Dendritic cell treated with granulocyte-macrophage colony-stimulating factor and Interleukin-4, amounts not matched to agents 40 ng/mL and 50 ng/mL, for 4 days (primary cell): Measurements from ENCODE around the gene FAH.

ENCODE experiments used
- H3K27ac Mint-ChIP-seq: one replicate; pipeline ENCODE4 v1.8.0; 2022; ENCODE audit warnings: mild to moderate bottlenecking, mixed read lengths
- H3K27me3 Mint-ChIP-seq: one replicate; pipeline ENCODE4 v1.8.0; 2022; ENCODE audit warnings: mild to moderate bottlenecking, mixed read lengths
- H3K36me3 Mint-ChIP-seq: one replicate; pipeline ENCODE4 v1.8.0; 2022; ENCODE audit warnings: low read depth, mixed read lengths
- H3K4me1 Mint-ChIP-seq: one replicate; pipeline ENCODE4 v1.8.0; 2022; ENCODE audit warnings: low read depth, mixed read lengths
- H3K4me3 Mint-ChIP-seq: one replicate; pipeline ENCODE4 v1.8.0; 2022; ENCODE audit warnings: mild to moderate bottlenecking, moderate library complexity, mixed read lengths
- H3K9me3 Mint-ChIP-seq: one replicate; pipeline ENCODE4 v1.8.0; 2022; ENCODE audit warnings: mixed read lengths
- intact Hi-C: fragments of 100-400 bp; cut with micrococcal nuclease; formaldehyde crosslinking; loops from one replicate; pipeline ENCODE4 v1.15.0; 2022

FAH gene

DNA sequence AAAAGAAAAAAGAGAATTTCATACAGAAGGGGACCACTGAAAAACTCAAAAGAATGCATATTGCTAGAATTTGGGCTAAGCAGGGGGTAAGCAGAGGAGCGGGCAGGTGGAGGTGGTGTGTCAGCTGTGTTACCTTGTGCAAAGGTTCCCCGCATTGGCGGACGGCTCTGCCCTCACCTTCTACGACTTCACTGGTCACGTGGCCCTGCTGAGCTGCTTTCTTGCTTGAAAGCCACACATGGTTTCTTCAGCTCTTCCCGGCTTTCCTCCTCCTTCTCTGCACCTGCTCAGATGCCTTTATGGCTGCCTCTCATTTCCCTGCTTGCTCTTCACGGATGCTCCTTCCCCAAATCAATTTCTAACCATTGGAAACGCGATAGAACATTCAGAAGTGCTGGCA, 30.5 kb downstream of the FAH start:
- peaks cover 93% of the 10 kb centered on the region for H3K36me3 Mint-ChIP-seq
- H3K9me3 Mint-ChIP-seq = no peaks in the 10 kb centered on the region
- intact Hi-C loops = no loop called here
- no peak overlapping the region for H3K4me3 Mint-ChIP-seq
- H3K4me1 Mint-ChIP-seq = no peaks in the 10 kb centered on the region
- H3K27me3 Mint-ChIP-seq = no peaks in the 10 kb centered on the region
- no peak overlapping the region for H3K27ac Mint-ChIP-seq

DNA sequence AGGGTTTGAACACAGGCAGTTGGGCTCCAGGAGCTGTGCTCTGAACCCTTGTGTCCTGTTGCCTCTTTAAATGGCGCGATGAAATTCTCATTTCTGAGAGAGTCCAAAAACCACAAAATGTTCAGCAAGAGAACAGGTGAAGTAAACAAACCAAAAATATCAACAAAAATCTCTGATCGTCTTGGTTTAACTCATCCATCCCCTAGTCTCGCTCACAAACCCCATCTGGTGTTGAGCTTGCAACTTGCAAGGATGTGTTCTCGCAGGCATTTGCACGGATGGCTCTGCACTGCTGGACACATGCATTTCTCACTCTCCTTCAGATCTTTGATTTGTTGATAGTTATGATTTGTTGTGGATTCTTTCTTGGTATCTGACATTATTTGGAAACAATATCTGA, 31.1 kb downstream of the FAH start:
- intact Hi-C loops = no loop called here
- no peak overlapping the region for H3K27ac Mint-ChIP-seq
- no peak overlapping the region for H3K4me3 Mint-ChIP-seq
- H3K36me3 Mint-ChIP-seq = peaks cover 94% of the 10 kb centered on the region
- H3K9me3 Mint-ChIP-seq = no peaks in the 10 kb centered on the region
- no peaks in the 10 kb centered on the region for H3K27me3 Mint-ChIP-seq
- H3K4me1 Mint-ChIP-seq = no peaks in the 10 kb centered on the region

DNA sequence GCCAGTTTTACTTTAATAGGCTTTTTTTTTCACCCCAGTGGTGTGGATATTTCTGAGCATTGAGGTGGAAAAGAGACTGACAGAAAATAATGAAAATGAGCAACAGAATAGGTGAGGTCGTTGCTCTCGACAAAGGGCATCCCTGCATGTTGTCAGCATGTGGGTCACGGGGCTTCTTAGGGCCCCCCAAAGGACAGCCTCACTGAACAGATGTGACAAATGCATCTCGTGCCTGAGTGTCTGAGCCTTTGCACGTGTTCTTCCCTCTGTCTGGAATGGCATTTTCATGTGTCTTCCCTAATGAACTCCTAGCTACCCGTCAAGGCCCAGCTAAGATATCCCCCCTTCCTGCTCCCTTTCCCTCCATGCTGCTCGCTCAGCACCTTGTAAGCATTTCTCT, 31.8 kb downstream of the FAH start:
- no peaks in the 10 kb centered on the region for H3K9me3 Mint-ChIP-seq
- no peaks in the 10 kb centered on the region for H3K27me3 Mint-ChIP-seq
- no peaks in the 10 kb centered on the region for H3K4me1 Mint-ChIP-seq
- no peak overlapping the region for H3K4me3 Mint-ChIP-seq
- H3K36me3 Mint-ChIP-seq = peaks cover 90% of the 10 kb centered on the region
- intact Hi-C loops = no loop called here
- no peak overlapping the region for H3K27ac Mint-ChIP-seq

DNA sequence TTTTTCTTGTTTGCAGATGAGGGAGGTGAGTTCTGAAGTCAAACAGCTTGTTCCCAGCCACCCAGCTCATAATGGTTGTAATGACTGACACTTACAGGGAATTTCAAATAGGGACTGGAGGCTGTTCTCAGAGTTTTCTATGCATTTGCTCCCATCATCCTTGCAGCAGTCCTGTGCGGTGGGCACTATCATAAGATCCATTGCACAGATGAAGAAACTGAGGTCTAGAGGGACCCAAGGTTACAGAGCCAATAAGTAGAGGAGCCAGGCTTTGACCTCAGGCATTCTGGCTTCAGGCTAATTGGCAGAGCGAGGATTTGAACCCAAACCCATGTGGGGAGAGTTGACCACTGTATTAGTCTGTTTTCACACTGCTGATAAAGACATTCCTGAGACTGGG, 32.4 kb downstream of the FAH start:
- H3K27ac Mint-ChIP-seq = no peak overlapping the region
- intact Hi-C loops = no loop called here
- H3K36me3 Mint-ChIP-seq = peaks cover 84% of the 10 kb centered on the region
- no peak overlapping the region for H3K4me3 Mint-ChIP-seq
- no peaks in the 10 kb centered on the region for H3K9me3 Mint-ChIP-seq
- H3K27me3 Mint-ChIP-seq = no peaks in the 10 kb centered on the region
- H3K4me1 Mint-ChIP-seq = no peaks in the 10 kb centered on the region

DNA sequence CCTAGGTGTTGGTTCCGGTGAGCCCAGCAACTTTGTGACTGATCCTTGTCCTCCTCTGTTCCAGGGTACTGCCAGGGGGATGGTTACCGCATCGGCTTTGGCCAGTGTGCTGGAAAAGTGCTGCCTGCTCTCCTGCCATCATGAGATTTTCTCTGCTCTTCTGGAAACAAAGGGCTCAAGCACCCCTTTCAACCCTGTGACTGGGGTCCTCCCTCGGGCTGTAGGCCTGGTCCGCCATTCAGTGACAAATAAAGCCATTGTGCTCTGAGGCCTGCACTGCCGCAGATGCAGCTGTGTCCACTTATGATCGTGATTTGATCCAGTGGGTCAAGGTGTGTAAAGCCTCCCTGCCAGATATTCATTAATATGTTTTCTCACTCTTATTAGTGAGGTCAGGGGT, 33.3 kb downstream of the FAH start:
- intact Hi-C loops = no loop called here
- no peaks in the 10 kb centered on the region for H3K27me3 Mint-ChIP-seq
- H3K4me1 Mint-ChIP-seq = no peaks in the 10 kb centered on the region
- no peak overlapping the region for H3K27ac Mint-ChIP-seq
- no peaks in the 10 kb centered on the region for H3K9me3 Mint-ChIP-seq
- H3K4me3 Mint-ChIP-seq = no peak overlapping the region
- peaks cover 75% of the 10 kb centered on the region for H3K36me3 Mint-ChIP-seq

DNA sequence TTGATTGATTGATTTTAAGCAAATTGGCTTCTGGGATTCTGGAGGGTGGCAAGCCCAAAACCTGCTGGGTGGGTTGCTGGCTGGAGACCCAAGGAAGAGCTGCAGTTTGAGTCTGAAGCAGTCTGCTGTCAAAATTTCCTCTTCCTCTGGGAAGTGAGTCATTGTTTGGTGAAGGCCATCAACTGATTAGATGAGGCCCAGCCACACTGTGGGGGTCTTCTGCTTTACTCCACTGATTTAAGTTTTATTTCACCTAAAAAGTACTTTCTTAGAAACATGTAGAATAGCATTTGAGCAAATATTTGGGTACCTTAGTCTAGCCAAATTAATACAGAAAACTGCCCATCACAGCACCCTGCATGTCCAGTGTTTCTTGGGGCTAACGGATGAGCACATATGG, 33.8 kb downstream of the FAH start:
- no peaks in the 10 kb centered on the region for H3K4me1 Mint-ChIP-seq
- H3K4me3 Mint-ChIP-seq = no peak overlapping the region
- H3K36me3 Mint-ChIP-seq = peaks cover 70% of the 10 kb centered on the region
- no peaks in the 10 kb centered on the region for H3K9me3 Mint-ChIP-seq
- no peaks in the 10 kb centered on the region for H3K27me3 Mint-ChIP-seq
- H3K27ac Mint-ChIP-seq = no peak overlapping the region
- intact Hi-C loops = no loop called here

DNA sequence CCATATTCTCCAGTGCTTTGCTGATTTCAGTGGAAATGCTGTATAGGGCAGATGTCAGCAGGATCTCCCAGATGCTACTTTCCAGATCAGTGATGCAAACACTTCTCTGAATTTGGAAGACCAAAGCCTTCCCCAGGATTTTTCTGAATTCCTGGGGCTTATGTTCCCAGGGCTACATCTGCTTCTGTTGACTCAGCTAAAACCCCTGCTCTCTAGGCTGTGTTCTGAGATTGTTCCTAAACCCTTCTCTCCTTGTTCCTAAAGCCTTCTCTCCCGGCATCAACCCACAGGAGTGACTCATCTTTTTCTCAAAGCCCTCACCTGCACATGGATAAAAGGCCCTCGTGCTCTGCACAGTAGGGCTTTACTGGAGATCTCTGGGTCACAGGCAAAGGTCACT, 35.5 kb downstream of the FAH start:
- peaks cover 54% of the 10 kb centered on the region for H3K36me3 Mint-ChIP-seq

DNA sequence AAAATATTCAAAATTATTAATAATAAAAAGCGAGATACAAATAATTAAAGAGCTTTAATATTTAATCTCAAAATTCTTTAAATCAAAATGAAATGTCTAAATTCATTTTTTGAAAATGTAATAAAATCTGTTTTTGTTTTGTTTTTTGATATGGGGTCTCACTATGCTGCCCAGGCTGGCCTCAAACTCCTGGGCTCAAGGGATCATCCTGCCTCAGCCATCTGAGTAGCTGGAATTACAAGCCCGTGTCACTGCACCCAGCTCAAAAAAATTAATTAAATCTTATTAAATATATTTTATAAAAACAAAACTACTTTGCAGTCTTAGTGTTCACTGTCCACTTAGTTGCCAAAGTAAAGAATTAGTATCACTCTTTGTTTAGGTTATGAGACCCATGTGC, 38.4 kb downstream of the FAH start:
- no peaks in the 10 kb centered on the region for H3K9me3 Mint-ChIP-seq
- H3K4me3 Mint-ChIP-seq = no peak overlapping the region
- no peaks in the 10 kb centered on the region for H3K4me1 Mint-ChIP-seq
- H3K36me3 Mint-ChIP-seq = peaks cover 24% of the 10 kb centered on the region
- no peaks in the 10 kb centered on the region for H3K27me3 Mint-ChIP-seq
- no peak overlapping the region for H3K27ac Mint-ChIP-seq
- intact Hi-C loops = no loop called here

More for the DNA sequence above, 35.5 kb downstream of the FAH start:
- intact Hi-C loops = no loop called here
- Mint-ChIP-seq H3K4me3 (no peak overlapping the region), H3K27ac (no peak overlapping the region), H3K9me3 (no peaks in the 10 kb centered on the region), H3K4me1 (no peaks in the 10 kb centered on the region), H3K27me3 (no peaks in the 10 kb centered on the region)

DNA sequence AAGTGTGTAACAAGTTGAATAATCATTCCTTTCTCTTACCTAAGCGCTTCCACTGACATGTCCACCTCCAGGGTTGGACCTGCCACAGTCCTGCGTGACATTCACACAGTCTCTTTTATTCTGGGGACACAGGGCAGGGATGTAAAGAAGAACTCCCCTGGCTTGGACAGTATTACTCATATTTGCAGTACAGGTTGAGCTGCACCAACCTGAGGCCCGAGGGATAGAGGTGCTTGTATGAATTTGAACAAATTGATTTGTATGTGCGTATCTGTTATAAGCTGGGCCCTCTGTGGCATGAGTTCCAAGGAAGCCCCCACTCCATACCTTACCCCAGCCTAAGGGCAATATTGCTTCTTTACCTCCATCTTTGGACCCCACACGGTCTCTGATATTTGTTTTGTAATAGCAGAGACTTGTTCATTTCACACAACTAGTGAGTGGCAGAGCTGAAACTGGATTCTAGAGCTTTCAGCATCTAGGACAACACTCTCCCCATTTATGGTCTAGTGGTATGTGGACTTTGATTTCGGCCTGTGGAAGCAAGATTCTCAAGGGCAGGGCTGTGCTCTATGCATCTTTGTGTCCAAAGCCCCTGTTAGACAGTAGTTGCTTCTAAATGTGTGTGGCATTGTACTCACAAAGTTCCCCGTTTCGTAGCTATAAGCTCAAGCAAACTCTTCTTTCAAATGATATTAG, 39.2 kb downstream of the FAH start:
- intact Hi-C loops = no loop called here
- Mint-ChIP-seq H3K4me1 (no peaks in the 10 kb centered on the region), H3K9me3 (no peaks in the 10 kb centered on the region), H3K4me3 (no peak overlapping the region), H3K36me3 (peaks cover 16% of the 10 kb centered on the region), H3K27me3 (no peaks in the 10 kb centered on the region), H3K27ac (no peak overlapping the region)

DNA sequence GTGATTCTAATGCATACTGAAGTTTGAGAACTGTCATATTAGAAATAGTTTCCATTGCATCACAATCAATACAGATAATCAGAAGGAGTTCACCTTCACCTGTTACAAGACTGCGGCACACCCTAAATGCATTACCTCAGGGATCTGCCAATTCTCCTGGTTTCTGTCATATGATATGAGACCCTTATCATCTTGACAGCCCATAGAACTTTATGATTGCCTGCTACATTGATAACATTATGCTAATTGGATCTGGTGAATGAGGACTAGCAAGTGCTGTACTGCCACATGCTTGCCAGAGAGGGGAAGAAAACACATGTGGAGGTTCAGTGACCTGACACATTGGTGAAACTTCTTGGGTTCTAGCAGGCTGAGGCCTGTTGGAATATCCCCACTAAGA, 41.4 kb downstream of the FAH start:
- H3K36me3 Mint-ChIP-seq = no peaks in the 10 kb centered on the region
- intact Hi-C loops = no loop called here
- H3K27me3 Mint-ChIP-seq = no peaks in the 10 kb centered on the region
- no peak overlapping the region for H3K27ac Mint-ChIP-seq
- H3K9me3 Mint-ChIP-seq = no peaks in the 10 kb centered on the region
- H3K4me3 Mint-ChIP-seq = no peak overlapping the region
- H3K4me1 Mint-ChIP-seq = no peaks in the 10 kb centered on the region

DNA sequence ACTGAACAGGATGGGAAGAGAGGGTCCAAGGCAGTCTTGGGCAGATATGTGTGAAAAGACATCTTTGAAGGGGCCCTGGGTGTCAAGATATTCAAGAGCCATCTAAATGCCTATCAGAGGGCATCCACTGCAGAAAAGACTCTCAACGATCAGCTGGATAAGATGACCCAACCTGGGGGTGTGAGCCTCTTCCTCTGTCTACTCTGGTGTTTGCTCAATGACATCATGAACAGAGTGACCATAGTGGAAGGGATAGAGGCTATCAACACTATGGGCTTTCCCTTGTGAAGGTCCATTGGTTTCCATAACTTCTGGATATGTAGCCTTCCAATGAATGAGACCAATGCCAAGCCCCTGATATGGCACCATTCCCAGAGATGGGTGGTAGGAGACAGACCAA, 42.1 kb downstream of the FAH start:
- H3K27me3 Mint-ChIP-seq = no peaks in the 10 kb centered on the region

DNA sequence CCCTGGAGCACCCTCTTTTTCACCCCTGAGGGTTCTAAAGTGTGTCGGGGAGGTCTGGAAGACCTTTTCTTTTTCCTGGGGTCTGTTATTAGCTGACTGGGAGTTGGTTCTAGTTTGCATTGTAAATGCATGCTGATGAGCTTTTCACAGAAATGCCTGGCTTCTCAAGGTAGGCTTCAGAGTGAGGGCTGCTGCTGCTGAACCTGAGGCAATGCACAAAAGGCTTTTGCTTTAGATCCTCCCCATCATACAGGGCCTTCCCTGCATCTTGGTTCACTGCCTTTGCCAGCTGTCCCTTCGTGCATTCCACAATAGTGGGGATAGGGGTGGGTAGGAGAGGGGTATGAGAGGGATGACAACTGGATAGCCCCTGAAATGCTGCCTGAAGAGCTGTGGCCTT, 46.6 kb downstream of the FAH start:
- intact Hi-C loops = no loop called here
- Mint-ChIP-seq H3K36me3 (no peaks in the 10 kb centered on the region), H3K4me1 (no peaks in the 10 kb centered on the region), H3K9me3 (no peaks in the 10 kb centered on the region), H3K4me3 (no peak overlapping the region), H3K27me3 (no peaks in the 10 kb centered on the region), H3K27ac (no peak overlapping the region)

More for the DNA sequence above, 42.1 kb downstream of the FAH start:
- Mint-ChIP-seq H3K27ac (no peak overlapping the region), H3K36me3 (no peaks in the 10 kb centered on the region), H3K9me3 (no peaks in the 10 kb centered on the region), H3K4me1 (no peaks in the 10 kb centered on the region), H3K4me3 (no peak overlapping the region)
- intact Hi-C loops = no loop called here

DNA sequence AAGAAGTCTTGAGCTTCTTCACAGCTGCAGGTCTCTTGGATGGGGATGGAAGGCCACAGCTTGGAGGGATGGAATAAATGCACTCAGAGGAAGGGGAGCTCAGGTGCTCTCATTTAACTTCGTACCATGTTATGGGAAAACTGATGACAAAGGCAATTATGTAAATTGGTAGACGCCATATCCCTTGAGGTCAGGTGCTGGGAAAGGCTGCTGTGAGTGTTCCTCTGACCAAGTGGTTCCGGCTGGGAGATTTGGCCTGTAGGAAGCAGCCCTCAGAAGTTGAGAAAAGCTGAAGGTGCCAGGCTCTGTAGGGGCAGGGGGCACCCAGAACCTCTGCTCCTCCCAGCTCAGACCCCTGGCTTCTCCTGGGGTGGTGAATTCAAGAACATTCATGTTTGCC, 47.1 kb downstream of the FAH start:
- Mint-ChIP-seq H3K4me3 (no peak overlapping the region), H3K36me3 (no peaks in the 10 kb centered on the region), H3K27me3 (no peaks in the 10 kb centered on the region), H3K4me1 (no peaks in the 10 kb centered on the region), H3K9me3 (no peaks in the 10 kb centered on the region), H3K27ac (no peak overlapping the region)
- intact Hi-C loops = no loop called here

DNA sequence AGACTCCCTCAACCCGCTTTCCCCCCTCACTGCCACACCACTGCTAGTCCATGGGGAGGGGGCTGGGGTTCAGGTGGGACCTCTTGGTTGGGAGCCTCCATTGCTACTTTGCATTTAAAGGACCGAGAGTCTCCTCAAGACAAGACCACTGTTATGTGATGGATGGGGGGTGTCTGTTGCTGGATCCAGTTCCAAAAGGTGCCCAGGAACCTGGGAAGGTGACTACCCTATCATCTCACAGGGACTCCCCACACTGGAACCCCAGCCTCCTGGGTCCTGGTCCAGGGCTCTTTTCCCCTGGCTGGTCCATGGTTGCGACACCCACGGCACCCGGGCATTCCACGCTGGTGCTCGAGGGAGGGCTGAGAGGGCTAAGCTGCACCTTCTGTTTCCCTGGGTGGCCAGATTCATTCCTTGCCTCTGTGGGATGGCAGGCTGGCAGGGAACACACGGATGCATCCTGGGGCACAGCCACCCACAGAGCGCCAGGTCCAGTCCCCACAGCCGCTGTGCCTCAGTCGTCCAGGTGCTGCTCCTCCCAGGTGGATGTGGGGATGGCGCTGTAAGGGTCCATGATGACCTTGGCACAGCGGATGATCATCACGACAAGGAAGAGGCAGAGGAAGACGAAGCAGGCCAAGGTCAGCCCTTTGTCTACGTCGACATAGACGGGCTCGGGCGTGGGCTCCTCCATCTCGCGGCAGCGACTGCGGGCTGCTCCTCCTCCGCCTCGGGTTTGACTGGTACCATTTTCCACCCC, 48.6 kb downstream of the FAH start:
- no peaks in the 10 kb centered on the region for H3K36me3 Mint-ChIP-seq
- H3K9me3 Mint-ChIP-seq = no peaks in the 10 kb centered on the region
- H3K27ac Mint-ChIP-seq = no peak overlapping the region
- no peak overlapping the region for H3K4me3 Mint-ChIP-seq
- no peaks in the 10 kb centered on the region for H3K4me1 Mint-ChIP-seq
- intact Hi-C loops = no loop called here
- peaks cover 5% of the 10 kb centered on the region for H3K27me3 Mint-ChIP-seq

DNA sequence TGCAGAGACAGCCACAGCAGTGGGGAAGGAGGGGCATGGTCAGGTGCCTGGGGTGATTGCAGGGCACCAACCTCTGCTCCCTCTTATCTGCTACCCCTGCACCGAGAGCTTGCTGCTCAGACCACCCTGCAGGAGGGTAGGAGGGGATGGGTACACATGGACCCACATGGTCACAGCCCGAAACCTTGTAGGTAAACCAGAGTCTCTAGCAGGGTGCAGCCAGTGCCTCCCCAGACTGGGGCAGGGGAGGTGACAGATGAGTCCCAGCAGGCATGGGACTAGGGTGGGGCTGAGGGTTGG, 49.2 kb downstream of the FAH start:
- Mint-ChIP-seq H3K4me1 (no peaks in the 10 kb centered on the region), H3K27ac (no peak overlapping the region), H3K36me3 (no peaks in the 10 kb centered on the region), H3K9me3 (no peaks in the 10 kb centered on the region), H3K4me3 (no peak overlapping the region), H3K27me3 (peaks cover 8% of the 10 kb centered on the region)
- intact Hi-C loops = no loop called here
